ENCODE measurements around the gene CSTPP1. TPM values are rescaled to one million over a fixed set of nuclear protein-coding genes. Genes with fewer than 3 reads are reported as not detected.

Gene CSTPP1
- total RNA-seq, 1 donor from 2014 or later, result 29.9 TPM

DNA sequence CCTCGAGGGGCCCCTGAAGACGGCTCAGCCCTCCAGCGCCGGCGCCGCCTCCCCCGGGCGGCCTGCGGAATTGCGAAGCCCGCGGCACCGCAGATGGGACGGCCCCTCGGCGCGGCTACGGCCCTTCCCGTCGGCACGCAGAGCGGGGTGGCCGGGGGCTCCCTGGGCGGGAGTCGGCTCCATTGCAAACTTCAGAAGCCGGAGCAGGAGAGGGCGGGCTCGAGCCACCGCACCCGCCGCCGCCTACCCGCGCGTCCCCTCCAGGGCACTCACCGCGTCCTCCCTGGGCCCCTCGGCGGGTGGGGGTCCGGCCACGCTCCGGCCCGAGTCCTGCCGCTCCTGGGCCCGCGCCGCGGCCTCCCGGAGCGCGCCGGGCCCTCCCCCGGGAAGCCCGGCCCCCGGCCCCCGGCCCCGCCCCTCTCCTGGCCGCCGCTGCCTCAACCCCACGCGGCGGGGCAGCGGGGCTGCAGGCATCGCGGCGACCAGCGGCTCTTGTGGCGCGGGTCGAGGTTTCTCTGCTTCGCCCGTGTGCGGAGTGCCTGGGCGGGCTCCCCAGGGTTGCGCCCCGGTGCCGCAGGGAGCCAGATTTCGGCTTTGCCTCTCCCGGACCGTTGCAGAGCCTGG lies 249.6 kb downstream of the CSTPP1 start, which contains the start of gene PACSIN3:
PACSIN3 (minus strand) TSS at position 359 of the 624 bp plus-strand sequence. CDS start 3,707 bp downstream, outside the sequence.
- H3K27ac Mint-ChIP-seq, result no peak within 1 kb of the TSS
- peaks cover 13% of the 10 kb centered on the region for H3K27me3 Mint-ChIP-seq

DNA sequence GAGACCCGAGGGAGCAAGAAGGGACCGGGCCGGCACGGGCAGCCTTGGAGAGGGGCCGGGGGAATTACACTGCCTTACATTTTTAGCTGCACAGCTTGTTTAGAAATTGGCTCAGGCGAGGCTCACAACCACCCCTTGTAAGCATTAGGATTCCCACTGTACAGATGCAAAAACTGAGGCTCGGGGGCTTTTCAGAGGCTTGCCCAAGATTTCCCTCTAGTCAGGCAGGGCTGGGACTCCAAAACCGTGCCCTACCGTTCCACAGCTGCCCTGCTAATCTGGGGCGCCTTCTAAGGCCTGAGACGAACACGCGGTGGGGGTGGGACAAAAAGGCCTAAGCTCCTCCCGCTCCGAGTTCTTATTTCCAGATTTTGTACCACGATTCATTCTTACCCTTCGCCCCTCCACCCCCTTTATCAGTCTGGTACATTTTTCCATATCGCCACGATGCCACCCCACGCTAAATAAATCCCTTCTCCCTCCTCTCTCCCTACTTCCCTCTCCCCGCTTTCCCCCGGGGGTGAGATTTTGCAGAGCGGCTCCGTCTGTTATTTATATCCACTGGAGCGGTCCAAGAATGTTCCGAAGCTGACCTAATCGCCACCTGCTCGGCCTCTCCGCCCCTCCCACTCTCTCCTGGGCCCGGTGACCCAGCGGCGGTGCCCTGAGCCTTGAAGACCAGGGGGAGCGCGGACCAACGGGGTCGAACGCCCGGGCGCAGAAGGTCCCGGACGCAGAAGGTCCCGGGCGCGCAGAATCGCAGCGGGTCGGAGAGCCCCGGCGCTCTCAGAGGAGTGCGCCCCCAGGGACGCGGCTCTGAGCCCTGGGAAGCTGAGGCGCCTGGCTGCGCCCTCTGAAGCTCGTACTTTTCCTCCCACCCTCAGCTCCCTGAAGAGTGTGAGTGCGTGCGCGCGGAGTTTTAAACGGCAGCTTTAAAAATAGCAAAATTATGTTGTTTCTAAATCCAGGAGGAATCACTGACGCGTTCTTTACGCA lies 250.4 kb downstream of the CSTPP1 start:
- DNase-seq, result peak; percentile 35
- intact Hi-C loops (cut with micrococcal nuclease), result loop anchor here (1.0 kb wide), 2 partner anchors 10 to 27 kb away; partner anchors contain the start of gene DDB2
- ATAC-seq (ENCODE audit: low read depth), result peak; percentile 57
- Mint-ChIP-seq H3K9me3 (no peaks in the 10 kb centered on the region), H3K27me3 (peaks cover 15% of the 10 kb centered on the region), H3K36me3 (ENCODE audit: low read depth) (no peaks in the 10 kb centered on the region), H3K4me3 (peak overlapping the region; percentile 80), H3K4me1 (peaks cover 9% of the 10 kb centered on the region), H3K27ac (no peak overlapping the region)
- ChIA-PET CTCF (interaction anchor here (0.9 to 1.8 kb wide), 7 partner anchors 9 to 666 kb away, joined by 3 to 5 read pairs (median 4); partner anchors contain the start of gene DDB2), POLR2A (interaction anchor here (0.6 to 2.2 kb wide), 9 partner anchors 15 to 732 kb away, joined by 3 to 27 read pairs (median 4); partner anchors contain the start of genes ACP2, DDB2 and MADD)
- TF ChIP-seq, protein P1, sequence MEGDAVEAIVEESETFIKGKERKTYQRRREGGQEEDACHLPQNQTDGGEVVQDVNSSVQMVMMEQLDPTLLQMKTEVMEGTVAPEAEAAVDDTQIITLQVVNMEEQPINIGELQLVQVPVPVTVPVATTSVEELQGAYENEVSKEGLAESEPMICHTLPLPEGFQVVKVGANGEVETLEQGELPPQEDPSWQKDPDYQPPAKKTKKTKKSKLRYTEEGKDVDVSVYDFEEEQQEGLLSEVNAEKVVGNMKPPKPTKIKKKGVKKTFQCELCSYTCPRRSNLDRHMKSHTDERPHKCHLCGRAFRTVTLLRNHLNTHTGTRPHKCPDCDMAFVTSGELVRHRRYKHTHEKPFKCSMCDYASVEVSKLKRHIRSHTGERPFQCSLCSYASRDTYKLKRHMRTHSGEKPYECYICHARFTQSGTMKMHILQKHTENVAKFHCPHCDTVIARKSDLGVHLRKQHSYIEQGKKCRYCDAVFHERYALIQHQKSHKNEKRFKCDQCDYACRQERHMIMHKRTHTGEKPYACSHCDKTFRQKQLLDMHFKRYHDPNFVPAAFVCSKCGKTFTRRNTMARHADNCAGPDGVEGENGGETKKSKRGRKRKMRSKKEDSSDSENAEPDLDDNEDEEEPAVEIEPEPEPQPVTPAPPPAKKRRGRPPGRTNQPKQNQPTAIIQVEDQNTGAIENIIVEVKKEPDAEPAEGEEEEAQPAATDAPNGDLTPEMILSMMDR (IDR thresholded peaks at IDR 0.05), result no peak

More for the DNA sequence above, 249.6 kb downstream of the CSTPP1 start, which contains the start of gene PACSIN3:
- TF ChIP-seq, protein P1 (IDR thresholded peaks at IDR 0.05), result no peak
- Mint-ChIP-seq H3K36me3 (ENCODE audit: low read depth) (no peaks in the 10 kb centered on the region), H3K4me1 (peaks cover 9% of the 10 kb centered on the region), H3K4me3 (peak within 1 kb of the TSS; percentile 80), H3K9me3 (no peaks in the 10 kb centered on the region)
- ATAC-seq (ENCODE audit: low read depth), result peak; percentile 78
- intact Hi-C loops (cut with micrococcal nuclease), result loop anchor here (1.0 kb wide), 2 partner anchors 9 to 28 kb away; partner anchors contain the start of gene DDB2
- DNase-seq, result peak; percentile 55
- ChIA-PET CTCF (interaction anchor here (0.9 to 1.8 kb wide), 6 partner anchors 8 to 666 kb away, joined by 3 to 5 read pairs (median 4); partner anchors contain the start of gene DDB2), POLR2A (interaction anchor here (0.6 to 2.2 kb wide), 5 partner anchors 28 to 84 kb away, joined by 4 to 27 read pairs (median 8); partner anchors contain the start of genes DDB2 and MADD)

DNA sequence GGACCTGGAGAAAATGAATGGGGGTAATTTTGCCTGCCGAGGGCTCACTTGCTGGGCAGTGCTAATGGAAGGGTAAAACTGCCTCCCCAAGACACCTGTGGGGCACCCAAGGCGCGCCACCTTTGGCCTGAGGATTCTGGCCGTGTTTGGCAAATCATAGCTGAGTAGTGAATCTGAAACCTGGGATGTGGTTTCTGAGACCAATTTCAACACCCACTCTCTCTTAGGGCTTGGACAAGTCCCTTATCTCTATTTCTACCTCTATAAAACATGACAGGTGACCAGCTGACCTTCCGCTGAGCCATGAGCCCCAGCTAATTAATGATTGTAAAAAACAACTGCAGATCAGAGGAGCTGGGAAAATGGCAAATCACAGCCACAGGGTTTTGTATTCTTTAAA lies 251.2 kb downstream of the CSTPP1 start:
- ChIA-PET POLR2A (interaction anchor here (0.6 to 2.2 kb wide), 7 partner anchors 16 to 731 kb away, joined by 3 to 27 read pairs (median 4); partner anchors contain the start of genes ACP2 and DDB2), CTCF (interaction anchor here (1.4 to 1.8 kb wide), 4 partner anchors 27 to 225 kb away, joined by 3 to 5 read pairs (median 5); partner anchors contain the start of gene DDB2)
- intact Hi-C loops (cut with micrococcal nuclease), result no loop called here
- TF ChIP-seq, protein P1 (IDR thresholded peaks at IDR 0.05), result no peak
- H3K27me3 Mint-ChIP-seq, result peaks cover 15% of the 10 kb centered on the region
- ATAC-seq (ENCODE audit: low read depth), result no peak
- H3K4me3 Mint-ChIP-seq, result peak overlapping the region; percentile 80
- H3K4me1 Mint-ChIP-seq, result peaks cover 9% of the 10 kb centered on the region
- H3K9me3 Mint-ChIP-seq, result no peaks in the 10 kb centered on the region
- no peak overlapping the region for H3K27ac Mint-ChIP-seq
- DNase-seq, result no peak
- H3K36me3 Mint-ChIP-seq (ENCODE audit: low read depth), result no peaks in the 10 kb centered on the region

DNA sequence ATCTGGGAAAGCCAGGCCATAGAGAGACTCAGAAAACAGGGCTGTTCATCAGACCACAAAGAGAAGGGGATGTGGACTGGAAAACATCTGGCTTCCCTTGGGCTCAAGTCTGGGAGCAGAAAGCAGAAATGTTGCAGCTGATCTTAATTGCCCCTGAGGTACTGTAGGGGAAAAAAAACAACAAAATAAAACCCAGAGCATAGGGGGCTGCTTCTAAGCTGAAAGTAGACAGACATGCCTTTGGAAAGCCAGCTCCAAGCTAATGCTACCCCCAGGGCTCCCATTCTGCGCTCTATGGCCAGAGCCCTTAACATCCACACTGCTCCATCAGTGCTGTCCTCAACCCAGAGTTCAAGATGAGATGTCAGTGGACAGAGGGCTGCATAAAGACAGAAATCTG lies 251.7 kb downstream of the CSTPP1 start:
- Mint-ChIP-seq H3K9me3 (no peaks in the 10 kb centered on the region), H3K36me3 (ENCODE audit: low read depth) (no peaks in the 10 kb centered on the region), H3K4me3 (no peak overlapping the region), H3K4me1 (peaks cover 9% of the 10 kb centered on the region), H3K27me3 (peaks cover 15% of the 10 kb centered on the region), H3K27ac (no peak overlapping the region)
- CTCF ChIA-PET, result interaction anchor here (1.7 kb wide), 1 partner anchor 71 kb away, joined by 5 read pairs; no protein-coding TSS in a partner anchor
- no peak for ATAC-seq (ENCODE audit: low read depth)
- intact Hi-C loops (cut with micrococcal nuclease), result no loop called here
- DNase-seq, result no peak
- TF ChIP-seq, protein P1 (IDR thresholded peaks at IDR 0.05), result no peak
- POLR2A ChIA-PET, result interaction anchor here (0.7 to 2.2 kb wide), 3 partner anchors 25 to 60 kb away, joined by 3 to 27 read pairs (median 4); partner anchors contain the start of genes ACP2 and DDB2
